Measurements from ENCODE around the gene CCR9. TPM values are rescaled to one million over a fixed set of nuclear protein-coding genes. Genes with fewer than 3 reads are reported as not detected.

The CCR9 gene
- polyA plus RNA-seq, 1 donor from 2014 or later: not detected

DNA sequence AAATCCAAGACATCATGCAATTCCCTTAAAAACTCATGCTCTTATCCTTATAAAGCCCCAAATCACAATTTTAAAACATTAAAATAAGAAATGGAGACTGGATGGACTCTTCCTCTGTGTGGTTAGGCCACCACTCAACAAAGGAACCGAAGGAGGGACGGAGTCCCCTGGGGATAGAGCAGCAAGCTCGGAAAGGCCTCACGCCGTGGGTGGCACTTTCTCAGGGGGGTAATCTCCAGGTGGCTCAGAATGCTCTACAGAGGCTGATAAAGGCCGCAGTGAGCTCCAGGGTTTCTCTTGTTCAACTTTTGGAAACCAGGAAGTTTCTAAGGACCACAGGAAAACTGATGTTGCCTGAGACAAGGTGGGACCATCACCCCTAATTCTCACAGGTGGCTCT lies 23.2 kb downstream of the CCR9 start:
- H4K20me1 ChIP-seq (ENCODE audit: insufficient read depth): no peaks in the 10 kb centered on the region
- no peak overlapping the region for H2AFZ ChIP-seq (ENCODE audit: low read depth, low read length)
- H3K36me3 ChIP-seq (ENCODE audit: insufficient read depth, low read length): no peaks in the 10 kb centered on the region
- H3K79me2 ChIP-seq (replicated peaks; ENCODE audit: insufficient read depth, low read length): no peaks in the 10 kb centered on the region
- H3K27me3 ChIP-seq (ENCODE audit: insufficient read depth, low read depth, low read length): no peaks in the 10 kb centered on the region
- no peaks in the 10 kb centered on the region for H3K9me3 ChIP-seq (ENCODE audit: low read length)
- H3K27ac ChIP-seq (ENCODE audit: low read length): no peak overlapping the region
- no peaks in the 10 kb centered on the region for H3K9me2 ChIP-seq (ENCODE audit: insufficient read depth, low read length)
- no peak overlapping the region for H3K4me3 ChIP-seq (ENCODE audit: low read length)
- H3F3A ChIP-seq (ENCODE audit: insufficient read depth, low read length, poor library complexity, severe bottlenecking): no peaks in the 10 kb centered on the region
- TF ChIP-seq SMC3 (conservative IDR thresholded peaks at IDR 0.05; ENCODE audit: poor library complexity) (no peak), REST (IDR thresholded peaks at IDR 0.05; ENCODE audit: borderline replicate concordance) (no peak), TAF1 (IDR thresholded peaks at IDR 0.05; ENCODE audit: low read depth) (no peak), MXI1 (conservative IDR thresholded peaks at IDR 0.05; ENCODE audit: poor library complexity, severe bottlenecking) (no peak), EZH2 (IDR thresholded peaks at IDR 0.05; ENCODE audit: borderline replicate concordance, insufficient read depth, low read length, poor library complexity, severe bottlenecking) (no peak), EP300 (conservative IDR thresholded peaks at IDR 0.05; ENCODE audit: poor library complexity, severe bottlenecking) (no peak)
- no peak overlapping the region for H3K9ac ChIP-seq (ENCODE audit: low read length)
- H3K4me2 ChIP-seq (ENCODE audit: low read length): no peak overlapping the region

DNA sequence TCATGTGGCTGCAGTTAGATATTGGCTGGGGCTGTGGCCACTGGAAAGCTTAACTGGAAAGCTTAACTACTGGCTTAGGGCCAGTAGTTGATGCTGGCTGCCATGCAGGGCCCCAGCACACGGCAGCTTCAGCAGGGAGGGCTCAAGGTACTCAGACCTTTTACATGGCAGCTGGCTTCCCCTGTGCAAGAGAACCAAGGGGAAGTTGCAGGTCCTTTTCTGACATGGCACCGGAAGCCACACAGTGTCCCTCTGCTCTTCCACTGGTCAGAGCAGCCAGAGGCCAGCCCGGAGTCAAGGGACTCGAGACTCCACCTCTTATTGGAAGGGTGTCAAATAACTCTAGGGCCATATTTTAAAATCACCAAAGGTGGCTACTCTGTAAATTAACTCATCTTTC lies 24.5 kb downstream of the CCR9 start:
- Histone ChIP-seq H3K27me3 (ENCODE audit: insufficient read depth, low read depth, low read length) (no peaks in the 10 kb centered on the region), H3K9me2 (ENCODE audit: insufficient read depth, low read length) (no peaks in the 10 kb centered on the region), H3K4me2 (ENCODE audit: low read length) (no peak overlapping the region), H3K9ac (ENCODE audit: low read length) (no peak overlapping the region), H3K79me2 (replicated peaks; ENCODE audit: insufficient read depth, low read length) (no peaks in the 10 kb centered on the region), H3K4me3 (ENCODE audit: low read length) (no peak overlapping the region), H2AFZ (ENCODE audit: low read depth, low read length) (no peak overlapping the region), H3K36me3 (ENCODE audit: insufficient read depth, low read length) (no peaks in the 10 kb centered on the region), H3K27ac (ENCODE audit: low read length) (no peak overlapping the region), H4K20me1 (ENCODE audit: insufficient read depth) (no peaks in the 10 kb centered on the region), H3K9me3 (ENCODE audit: low read length) (no peaks in the 10 kb centered on the region), H3F3A (ENCODE audit: insufficient read depth, low read length, poor library complexity, severe bottlenecking) (no peaks in the 10 kb centered on the region)
- no peak for TF ChIP-seq REST (IDR thresholded peaks at IDR 0.05; ENCODE audit: borderline replicate concordance)
